ENCODE results near the gene GMDS. TPM values are rescaled to one million over a fixed set of nuclear protein-coding genes. Genes with fewer than 3 reads are reported as not detected.

GMDS gene
- total RNA-seq, 2 experiments from 2014 or later = 13.9 to 16.4 TPM

- Mint-ChIP-seq H3K36me3 (ENCODE audit: low read depth) (no peaks in the 10 kb centered on the region), H3K27me3 (no peaks in the 10 kb centered on the region), H3K4me3 (no peak overlapping the region), H3K4me1 (ENCODE audit: low read depth) (no peaks in the 10 kb centered on the region), H3K9me3 (no peaks in the 10 kb centered on the region), H3K27ac (no peak overlapping the region)
- no peaks in the 10 kb centered on the region for H3K36me3 ChIP-seq (ENCODE audit: insufficient read depth, low read length)
- intact Hi-C loops (cut with DNase I, micrococcal nuclease) = no loop called here
- ChIA-PET CTCF (interaction anchor here (0.6 kb wide), 1 partner anchor 274 kb away, joined by 4 read pairs; no protein-coding TSS in a partner anchor), POLR2A (no interaction called here)
- TF ChIP-seq CTCF (IDR thresholded peaks at IDR 0.05) = no peak
- no peaks in the 10 kb centered on the region for H3K9me3 ChIP-seq (ENCODE audit: control insufficient read depth in 1 of 2, insufficient read depth in 1 of 2, low read length in 2 of 2)
- no peak overlapping the region for H3K4me3 ChIP-seq (ENCODE audit: low read length)
- H3K27me3 ChIP-seq (ENCODE audit: control insufficient read depth in 1 of 2, insufficient read depth in 2 of 2, low read length in 2 of 2) = no peaks in the 10 kb centered on the region
- H3K4me1 ChIP-seq (ENCODE audit: insufficient read depth, low read length) = no peaks in the 10 kb centered on the region
- DNase-seq (no peak), ATAC-seq (ENCODE audit: poor library complexity) (no peak)
- no peak overlapping the region for H3K27ac ChIP-seq (ENCODE audit: low read depth in 1 of 2, low read length in 2 of 2)
Observed at GRCh38 chr6:2055911-2056310, 189.5 kb downstream of the GMDS start.

GRCh38 chr6:2055143-2055542 is 190.3 kb downstream of the GMDS start:
- ATAC-seq (ENCODE audit: poor library complexity) = no peak
- POLR2A ChIA-PET = no interaction called here
- H3K27ac Mint-ChIP-seq = no peak overlapping the region

GRCh38 chr6:2054516-2055067 is 190.8 kb downstream of the GMDS start:
- no peaks in the 10 kb centered on the region for H3K9me3 Mint-ChIP-seq
- no peak overlapping the region for H3K4me3 ChIP-seq (ENCODE audit: low read length)
- DNase-seq = no peak
- H3K27ac ChIP-seq (ENCODE audit: low read depth in 1 of 2, low read length in 2 of 2) = no peak overlapping the region
- no peaks in the 10 kb centered on the region for H3K36me3 ChIP-seq (ENCODE audit: insufficient read depth, low read length)
- ChIA-PET CTCF (no interaction called here), POLR2A (interaction anchor here (0.6 kb wide), 1 partner anchor 337 kb away, joined by 3 read pairs; no protein-coding TSS in a partner anchor)
- H3K4me1 ChIP-seq (ENCODE audit: insufficient read depth, low read length) = no peaks in the 10 kb centered on the region
- no peaks in the 10 kb centered on the region for H3K27me3 ChIP-seq (ENCODE audit: control insufficient read depth in 1 of 2, insufficient read depth in 2 of 2, low read length in 2 of 2)
- no peak overlapping the region for H3K27ac Mint-ChIP-seq
- H3K4me1 Mint-ChIP-seq (ENCODE audit: low read depth) = no peaks in the 10 kb centered on the region
- no peaks in the 10 kb centered on the region for H3K27me3 Mint-ChIP-seq
- intact Hi-C loops (cut with DNase I, micrococcal nuclease) = no loop called here
- no peak overlapping the region for H3K4me3 Mint-ChIP-seq
- no peak for TF ChIP-seq CTCF (IDR thresholded peaks at IDR 0.05)
- H3K9me3 ChIP-seq (ENCODE audit: control insufficient read depth in 1 of 2, insufficient read depth in 1 of 2, low read length in 2 of 2) = no peaks in the 10 kb centered on the region
- no peaks in the 10 kb centered on the region for H3K36me3 Mint-ChIP-seq (ENCODE audit: low read depth)
- no peak for ATAC-seq (ENCODE audit: poor library complexity)

More at GRCh38 chr6:2055143-2055542, 190.3 kb downstream of the GMDS start:
- no peaks in the 10 kb centered on the region for H3K36me3 ChIP-seq (ENCODE audit: insufficient read depth, low read length)
- H3K27me3 Mint-ChIP-seq = no peaks in the 10 kb centered on the region
- intact Hi-C loops (cut with DNase I, micrococcal nuclease) = no loop called here
- CTCF ChIA-PET = no interaction called here
- no peak overlapping the region for H3K4me3 ChIP-seq (ENCODE audit: low read length)
- H3K27ac ChIP-seq (ENCODE audit: low read depth in 1 of 2, low read length in 2 of 2) = no peak overlapping the region
- H3K9me3 Mint-ChIP-seq = no peaks in the 10 kb centered on the region
- no peak for DNase-seq
- no peak for TF ChIP-seq CTCF (IDR thresholded peaks at IDR 0.05)
- no peak overlapping the region for H3K4me3 Mint-ChIP-seq
- no peaks in the 10 kb centered on the region for H3K9me3 ChIP-seq (ENCODE audit: control insufficient read depth in 1 of 2, insufficient read depth in 1 of 2, low read length in 2 of 2)
- H3K36me3 Mint-ChIP-seq (ENCODE audit: low read depth) = no peaks in the 10 kb centered on the region
- H3K4me1 Mint-ChIP-seq (ENCODE audit: low read depth) = no peaks in the 10 kb centered on the region
- no peaks in the 10 kb centered on the region for H3K4me1 ChIP-seq (ENCODE audit: insufficient read depth, low read length)
- H3K27me3 ChIP-seq (ENCODE audit: control insufficient read depth in 1 of 2, insufficient read depth in 2 of 2, low read length in 2 of 2) = no peaks in the 10 kb centered on the region

Measured in CD4-positive, alpha-beta T cell (primary cell).